NCI-H2107 treated with DMSO at 0.1 percent for 48 hours (cell line): ENCODE data around the gene ERICH6B.
A peak's percentile ranks its signal among the peaks of the same experiment; 100 is the strongest.

Source experiments
- DNase-seq: peaks from one replicate; lab custom pipeline; 2025; ENCODE audit not compliant: unreplicated experiment; lab: John Stamatoyannopoulos, UW

Gene ERICH6B

DNA sequence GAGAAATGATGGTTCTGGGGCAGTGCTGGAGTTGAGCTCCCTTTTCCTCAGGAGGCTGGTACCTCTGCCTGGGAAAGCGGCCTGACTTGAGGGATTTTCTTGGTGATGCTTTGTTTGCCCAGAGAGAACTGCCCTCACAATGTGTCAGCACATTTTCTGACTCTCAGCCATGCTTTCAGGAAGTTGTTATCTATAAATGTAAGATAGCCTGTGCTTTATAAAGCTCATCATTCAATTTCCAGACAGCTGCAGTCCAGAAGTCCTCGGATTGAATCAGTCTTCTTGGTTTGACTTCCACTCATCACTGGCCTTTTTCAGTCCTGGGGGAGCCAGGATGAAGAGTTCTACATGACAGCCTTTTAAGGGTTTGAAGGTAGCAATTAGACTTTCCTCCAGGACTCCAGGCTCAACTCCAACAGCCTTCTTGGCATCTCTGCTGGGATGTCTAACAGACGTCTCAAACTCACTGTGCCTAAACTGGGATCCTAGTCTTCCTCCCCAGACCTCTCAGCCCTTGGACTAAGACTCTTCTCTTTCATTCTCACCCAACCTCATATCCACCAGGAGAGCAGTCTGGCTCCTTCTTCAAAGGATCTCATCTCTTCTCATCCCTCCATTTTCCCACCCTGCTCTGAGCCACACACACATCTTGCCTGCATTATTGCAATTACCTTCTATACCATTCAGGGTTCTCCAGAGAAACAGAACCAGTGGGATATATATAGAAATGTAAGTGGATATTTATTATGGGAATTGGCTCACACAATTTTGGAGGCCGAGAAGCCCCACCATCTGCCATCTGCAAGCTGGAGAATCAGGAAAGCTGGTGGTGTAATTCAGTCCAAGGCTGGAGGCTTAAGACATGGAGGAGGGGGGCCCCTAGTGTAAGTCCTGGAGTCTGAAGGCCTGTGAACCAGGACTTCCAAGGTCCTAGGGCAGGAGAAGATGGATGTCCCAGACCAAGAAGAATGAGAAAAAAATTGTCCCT, 13.1 kb downstream of the ERICH6B start:
- no peak for DNase-seq

DNA sequence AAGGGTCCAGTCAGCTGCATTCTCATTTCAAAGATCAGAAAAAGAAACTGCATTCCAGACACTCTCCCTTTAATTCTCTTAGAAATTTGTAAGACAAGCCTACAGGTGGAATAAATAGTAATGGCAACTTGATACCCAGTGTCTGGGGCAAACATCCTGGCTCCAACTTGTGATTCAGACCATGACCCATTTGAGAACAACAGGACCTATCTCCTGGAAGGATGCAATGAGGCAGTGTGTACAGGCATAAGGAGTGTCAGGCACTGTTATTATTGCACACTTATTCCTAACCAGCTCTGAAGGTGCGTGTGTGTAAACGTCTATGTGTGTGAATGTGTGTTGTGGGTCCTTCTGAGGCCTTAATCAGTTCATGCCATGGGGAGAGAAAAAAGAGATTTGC, 13.9 kb downstream of the ERICH6B start:
- DNase-seq, result no peak

DNA sequence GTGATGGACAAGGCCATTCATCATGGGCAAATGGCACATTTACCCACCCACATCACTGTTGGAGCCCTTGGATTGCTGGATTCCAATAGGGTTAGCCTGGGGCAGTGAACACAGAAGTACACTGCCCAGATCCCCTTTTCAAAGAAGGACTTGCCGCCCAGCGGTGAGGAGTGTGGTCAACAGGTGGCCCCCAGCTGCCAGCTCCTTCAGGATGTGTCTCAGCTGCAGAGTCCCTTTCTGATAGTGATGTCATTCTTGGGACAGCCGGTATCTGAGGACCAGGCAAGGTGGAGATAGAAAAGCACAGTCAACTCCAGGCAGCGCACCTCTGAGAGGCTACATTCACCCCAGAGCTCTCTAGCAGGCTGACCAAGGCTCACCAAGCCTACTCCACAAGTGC, 16.9 kb downstream of the ERICH6B start:
- DNase-seq, result no peak

DNA sequence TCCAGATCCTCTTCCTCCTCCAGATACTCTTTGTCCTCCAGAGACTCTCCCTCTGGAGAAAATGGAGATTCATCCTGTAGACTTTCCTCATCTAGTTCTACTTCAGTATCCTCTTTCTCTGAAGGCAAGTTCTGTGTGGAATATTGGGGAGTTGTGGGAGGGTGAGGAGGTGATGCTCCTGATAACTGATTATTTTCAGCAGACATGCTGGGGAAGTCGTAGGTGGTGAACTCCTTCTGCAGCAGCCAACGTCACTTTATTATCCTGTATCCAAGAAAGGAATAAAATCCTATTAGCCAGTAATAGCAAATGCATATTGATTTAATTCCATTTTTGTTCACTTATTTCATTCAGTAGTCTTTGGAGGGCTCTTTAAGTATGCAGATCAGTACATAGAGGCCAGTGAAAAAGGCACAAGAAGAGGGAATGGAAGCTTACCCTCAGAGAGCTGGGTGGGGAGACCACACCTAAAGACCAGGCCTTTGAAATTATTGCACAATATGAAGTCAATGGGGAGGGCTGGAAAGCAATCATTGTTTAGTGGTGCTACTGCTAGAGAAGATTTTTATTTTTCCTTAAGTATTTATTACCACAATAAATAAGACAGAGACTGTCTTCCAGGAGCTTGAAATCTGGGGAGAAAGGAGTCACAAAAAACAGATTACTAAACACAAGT, 18.6 kb downstream of the ERICH6B start:
- no peak for DNase-seq

DNA sequence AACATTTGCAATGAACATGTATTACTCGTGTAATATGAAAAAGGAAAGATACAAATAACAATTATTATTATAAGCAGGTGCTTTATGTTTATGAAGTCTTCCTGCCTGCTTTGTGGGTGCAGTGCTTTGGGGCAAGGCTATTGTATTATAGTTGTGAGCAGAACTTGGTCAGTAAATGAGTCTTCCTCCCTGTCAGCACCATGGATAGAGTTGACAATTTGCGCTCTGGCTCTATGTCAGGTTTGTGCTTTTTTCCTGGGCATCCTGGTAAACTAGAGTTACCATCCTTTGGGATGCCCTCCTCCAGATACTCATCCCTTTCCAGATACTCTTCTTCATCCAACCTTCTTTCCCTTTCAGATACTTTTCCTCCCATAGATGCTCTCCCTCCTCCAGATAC, 19.6 kb downstream of the ERICH6B start:
- no peak for DNase-seq

DNA sequence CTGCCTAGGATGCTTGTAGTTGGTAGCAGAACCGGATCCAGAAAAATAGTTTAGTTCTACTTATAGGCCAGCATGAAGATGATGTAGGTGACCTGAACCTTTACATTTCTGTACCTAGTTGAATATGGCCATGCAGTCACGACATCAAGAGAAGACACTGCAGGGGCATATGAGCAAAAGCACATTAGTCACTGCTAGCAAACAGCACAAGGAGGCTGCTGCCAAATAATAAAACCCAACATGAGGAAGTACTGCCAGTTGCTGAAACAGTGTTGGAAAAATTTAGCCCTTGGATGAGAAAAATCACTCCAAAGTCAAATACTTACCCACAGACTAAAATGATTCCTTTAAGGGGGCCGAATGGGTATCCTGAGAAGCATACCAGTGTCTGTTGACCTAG, 20.8 kb downstream of the ERICH6B start:
- DNase-seq, result no peak

DNA sequence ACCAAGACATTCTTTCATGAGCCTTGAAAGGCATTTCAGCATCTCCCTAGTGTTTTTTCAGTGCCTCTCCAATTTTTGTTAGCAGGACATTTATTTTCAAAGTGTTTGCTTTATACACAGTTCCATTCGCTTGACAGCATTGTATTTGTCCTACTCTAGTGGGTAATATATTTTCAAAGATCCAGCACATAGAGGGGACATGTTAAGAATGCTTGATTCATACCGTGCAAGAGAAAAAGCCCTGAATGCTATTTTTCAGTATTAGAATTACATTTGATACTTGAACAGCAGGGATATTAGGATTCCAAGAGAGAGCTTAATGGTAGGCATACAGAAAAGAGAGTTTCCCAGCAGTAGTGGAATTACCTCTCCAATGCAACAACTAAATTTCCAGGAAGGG, 21.3 kb downstream of the ERICH6B start:
- no peak for DNase-seq

DNA sequence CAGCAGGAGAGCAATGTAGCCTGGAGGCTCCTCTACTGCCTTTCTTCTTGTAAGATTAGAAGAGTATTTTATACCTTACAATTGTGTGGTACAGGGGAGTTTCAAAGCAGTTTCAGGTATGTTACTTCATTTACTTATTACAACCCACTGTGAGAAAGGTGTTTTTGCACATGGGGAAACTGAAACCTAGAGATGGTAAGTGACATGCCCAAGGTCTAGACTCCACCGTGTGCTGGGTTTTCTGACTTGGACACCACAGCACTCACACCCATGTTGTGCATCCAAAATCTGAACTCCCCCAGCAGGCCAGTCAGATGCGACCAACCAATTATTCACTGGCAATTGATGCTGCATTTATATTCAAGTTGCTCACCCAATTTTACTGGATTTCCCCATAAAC, 22.8 kb downstream of the ERICH6B start:
- DNase-seq, result no peak

DNA sequence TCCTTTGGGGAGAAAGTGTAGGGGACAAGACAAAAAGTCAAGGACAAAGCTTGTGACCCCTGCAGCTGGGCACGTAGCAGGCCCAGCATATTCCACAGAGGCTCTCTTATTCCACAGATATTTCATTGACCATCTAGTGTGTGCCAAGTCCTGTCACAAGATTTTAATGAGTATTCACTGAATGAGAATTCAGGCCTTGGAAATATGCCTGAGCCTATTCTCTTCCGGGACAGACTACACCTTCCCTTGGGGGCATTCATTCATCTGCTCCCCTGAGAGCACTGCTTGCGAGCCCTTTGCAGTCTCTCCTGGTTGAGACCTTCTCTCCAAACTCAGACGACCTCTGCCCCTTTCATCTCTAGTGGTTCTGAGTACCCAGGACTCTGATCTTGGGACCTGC, 25.5 kb downstream of the ERICH6B start:
- DNase-seq, result no peak

DNA sequence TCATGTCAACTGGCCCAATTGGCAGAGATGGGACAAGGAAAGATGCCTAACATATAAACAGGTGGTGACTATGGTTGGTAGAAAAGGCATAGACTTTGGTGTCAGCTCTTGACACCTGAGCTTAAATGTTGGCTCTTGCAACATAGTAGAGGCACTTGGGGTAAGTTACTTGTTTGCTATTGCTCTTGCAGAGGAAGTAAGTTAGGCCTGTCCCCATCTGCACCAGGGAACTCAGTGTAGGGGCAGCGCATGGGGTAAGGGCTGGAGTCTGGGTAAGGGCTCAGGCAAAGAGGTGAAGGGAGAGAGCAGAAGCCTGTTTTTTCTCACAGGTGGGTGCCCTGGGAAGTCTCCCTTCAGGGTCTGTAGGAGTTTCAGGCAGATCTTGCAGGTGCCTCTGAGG, 27.6 kb downstream of the ERICH6B start:
- DNase-seq, result no peak

DNA sequence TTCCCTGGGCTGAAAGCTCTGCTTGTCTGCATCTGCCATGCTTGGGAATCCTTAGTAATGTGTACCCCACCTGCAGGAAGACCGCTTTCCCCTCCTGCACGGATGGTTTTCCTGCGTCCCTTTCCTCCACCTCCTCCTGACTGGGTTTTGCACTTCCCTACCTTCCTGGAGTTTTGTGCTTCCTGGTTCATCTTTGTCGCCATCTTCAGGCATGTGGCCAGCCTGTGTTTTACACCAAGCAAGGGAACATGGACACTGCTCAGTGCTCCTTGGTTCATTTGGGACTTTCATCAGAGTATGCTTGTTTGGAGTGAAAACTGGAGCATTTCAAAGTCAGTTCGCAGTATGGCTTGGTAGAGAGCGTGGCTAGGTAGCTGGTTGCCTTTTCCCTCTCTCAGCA, 30.7 kb downstream of the ERICH6B start:
- DNase-seq, result no peak

DNA sequence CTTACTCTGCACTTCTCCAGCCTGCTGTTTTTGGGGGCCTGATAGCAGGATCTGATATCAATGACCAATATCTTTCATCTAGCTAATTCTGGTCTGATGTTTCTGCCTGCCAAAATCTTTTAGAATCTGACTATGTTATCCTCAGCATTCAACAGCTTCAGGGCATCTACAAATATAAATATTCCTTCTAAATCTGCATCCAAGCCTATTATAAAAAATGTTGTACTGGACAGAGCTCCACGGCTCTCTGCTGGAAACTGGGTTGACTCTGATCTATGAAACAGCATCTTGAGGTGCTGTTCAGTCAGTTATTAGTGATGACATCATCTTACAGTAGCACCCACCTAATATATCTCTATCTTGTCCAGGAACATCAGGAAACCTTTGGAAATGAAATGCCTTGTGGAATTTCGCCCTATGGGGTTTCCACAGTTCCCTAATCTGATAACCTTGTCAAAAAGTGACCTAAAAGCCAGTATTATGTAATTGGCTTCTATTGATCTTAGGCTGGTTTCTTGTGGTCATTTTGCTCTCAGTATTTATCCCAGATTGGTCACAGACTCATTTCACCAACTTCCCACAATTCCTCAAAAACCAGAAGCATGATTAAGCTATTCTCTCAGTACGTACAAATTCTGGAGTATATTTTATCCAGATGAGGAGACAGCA, 33.0 kb downstream of the ERICH6B start:
- DNase-seq, result no peak

DNA sequence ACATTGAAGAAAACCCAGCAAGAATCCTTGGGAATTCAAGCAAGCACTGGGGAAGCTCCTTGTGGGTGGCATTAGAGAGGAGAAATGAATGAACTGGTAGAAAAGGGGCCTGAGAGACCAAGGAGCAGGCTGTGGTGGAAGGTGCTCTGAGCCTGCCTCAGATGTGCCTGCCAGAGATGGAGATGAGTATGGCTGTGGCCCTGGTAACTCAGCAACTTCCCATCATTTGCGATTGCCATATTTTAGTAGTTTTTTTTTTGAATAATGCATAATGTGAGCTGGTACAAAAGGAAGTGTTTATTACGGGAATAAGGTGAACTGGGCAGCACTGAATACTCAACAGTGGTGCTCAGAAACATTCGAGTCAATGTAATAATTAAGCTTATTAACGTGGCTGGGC, 39.1 kb downstream of the ERICH6B start:
- no peak for DNase-seq

DNA sequence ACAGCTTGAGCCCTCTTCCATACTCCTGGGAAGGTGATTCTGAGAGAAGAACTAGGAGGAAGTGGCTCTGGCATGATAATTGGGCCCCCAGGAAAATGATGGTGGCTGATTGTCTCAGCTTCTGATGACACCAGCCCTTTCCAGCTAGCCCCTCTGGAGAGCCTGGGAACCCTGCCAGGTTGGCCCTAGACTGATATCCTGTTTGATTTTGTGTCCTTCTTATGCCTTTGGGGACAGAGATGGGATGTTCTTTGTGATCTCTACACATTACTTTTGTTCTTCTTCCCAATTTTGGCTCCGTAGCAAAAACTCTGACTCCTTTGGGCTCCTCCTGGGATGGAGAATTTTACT, 39.7 kb downstream of the ERICH6B start:
- DNase-seq, result no peak

DNA sequence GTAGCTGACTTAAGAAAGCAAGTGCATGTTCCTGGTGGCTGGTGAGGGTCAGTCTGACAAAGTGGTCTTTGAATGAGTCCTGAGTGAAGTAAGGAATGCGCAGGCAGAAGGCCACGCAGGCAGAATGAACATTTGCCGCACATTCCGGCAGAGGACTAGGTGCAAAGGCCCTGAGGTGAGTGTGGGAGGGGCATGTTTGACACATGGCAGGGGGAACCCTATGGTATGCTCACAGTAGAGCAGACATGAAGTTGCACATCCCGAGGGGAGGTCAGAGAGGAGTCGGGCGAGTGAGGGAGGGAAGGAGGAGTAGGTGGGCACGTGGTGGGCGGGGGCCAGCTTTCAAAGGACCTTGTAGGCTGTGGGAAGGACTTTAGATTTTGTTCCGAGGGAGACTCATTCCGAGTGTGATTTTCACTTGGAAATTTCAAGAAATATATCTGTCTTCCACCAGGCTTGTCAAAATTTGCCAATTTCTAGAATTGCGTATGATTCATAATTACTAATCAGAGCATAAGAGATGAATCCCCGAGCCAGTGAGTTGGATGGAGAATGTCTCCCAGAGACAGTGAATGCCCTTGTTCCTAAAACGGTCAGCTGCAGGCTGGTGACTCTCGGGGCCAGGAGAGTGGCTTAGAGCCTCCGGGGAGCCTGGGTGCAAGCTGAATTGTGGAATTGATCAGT, 40.3 kb downstream of the ERICH6B start:
- DNase-seq, result no peak

DNA sequence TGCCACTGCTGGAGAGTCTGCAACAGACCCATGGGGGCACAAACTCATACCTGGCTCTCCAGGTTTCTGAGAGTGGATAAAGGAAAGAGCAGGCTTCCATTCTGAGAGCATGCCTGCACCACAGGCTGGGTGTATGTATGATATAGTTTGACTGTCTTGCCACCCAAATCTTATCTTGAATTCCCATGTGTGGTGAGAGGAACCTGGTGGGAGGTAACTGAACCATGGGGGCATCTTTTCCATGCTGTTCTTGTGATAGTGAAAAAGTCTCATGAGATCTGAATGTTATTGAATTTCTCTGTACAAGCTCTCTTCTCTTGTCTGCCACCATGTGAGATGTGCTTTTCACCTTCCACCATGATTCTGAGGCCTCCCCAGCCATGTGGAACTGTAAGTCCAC, 50.2 kb downstream of the ERICH6B start:
- DNase-seq, result no peak

DNA sequence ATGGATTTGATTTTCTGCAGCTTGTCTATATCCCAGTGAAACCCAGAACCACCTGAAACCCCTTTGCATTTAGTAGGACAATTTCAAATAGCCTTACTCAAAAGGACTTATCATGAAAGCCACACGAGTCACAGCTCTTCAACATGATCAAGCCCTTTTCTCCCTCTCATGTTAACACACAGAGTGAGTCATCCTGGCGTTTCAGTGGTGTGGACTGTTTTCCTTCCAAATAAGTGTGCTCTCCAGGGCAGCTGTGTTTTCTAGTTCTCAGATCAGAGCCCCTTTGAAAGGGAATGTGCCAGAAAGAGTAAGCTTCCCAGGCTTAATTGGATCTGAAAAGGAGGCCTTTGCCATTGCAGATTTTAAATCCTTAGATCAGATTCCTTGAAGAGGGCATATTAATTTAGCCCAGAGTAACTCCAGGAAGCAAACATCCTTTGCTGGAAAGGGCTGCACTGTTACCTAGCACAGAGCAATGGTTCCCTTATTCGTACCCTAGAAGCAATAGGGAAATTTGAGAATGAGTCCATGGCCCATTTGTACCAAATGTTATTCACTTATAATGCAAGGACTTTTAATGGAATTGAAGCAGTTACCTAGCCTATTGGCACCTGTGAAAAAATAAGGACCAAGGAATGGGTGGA, 51.3 kb downstream of the ERICH6B start:
- DNase-seq, result peak; percentile 49

DNA sequence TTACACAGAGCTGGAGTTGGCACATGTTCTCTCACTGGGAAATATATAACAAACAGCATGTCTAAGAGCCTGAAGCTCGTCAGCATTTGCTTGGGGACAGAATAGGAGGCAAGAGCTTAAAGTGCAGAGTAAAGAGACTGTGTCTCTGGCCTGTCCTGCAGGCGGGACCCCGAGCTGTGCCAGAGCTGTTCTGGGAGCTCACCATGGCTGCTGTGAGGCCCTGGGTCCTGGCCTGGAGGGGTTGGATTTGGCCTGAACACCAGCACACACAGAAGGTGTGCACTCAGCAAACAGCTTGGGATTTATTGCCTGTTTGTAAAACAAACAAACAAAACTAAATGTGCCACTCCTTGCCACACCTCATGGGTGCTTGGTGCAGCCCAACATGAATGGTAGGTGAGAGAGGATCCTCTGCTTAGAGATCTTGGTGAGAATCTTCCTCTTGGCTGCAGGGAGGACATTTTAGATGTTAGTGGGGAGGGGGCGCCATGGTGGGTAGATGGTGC, 60.9 kb downstream of the ERICH6B start:
- no peak for DNase-seq

DNA sequence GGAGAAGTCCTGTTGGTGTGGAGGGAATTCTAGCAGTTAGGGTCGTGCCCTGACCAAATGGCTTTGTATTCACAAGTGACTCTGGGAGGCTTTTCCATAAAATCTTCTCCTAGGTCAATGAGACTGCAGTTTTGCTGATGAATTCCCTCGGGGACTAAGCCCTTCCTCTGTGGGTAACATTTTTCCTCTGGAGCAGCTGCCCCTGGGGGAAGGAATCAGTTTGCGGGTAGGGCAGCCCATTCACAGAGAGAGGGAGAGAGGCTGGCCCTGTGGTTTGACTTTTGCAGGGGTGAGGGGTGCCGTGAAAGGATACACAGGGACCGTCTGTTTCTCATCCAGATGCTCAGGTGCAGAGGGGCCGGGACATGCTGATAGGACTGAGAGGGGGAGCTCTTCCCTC, 67.3 kb downstream of the ERICH6B start:
- DNase-seq, result peak; percentile 40

DNA sequence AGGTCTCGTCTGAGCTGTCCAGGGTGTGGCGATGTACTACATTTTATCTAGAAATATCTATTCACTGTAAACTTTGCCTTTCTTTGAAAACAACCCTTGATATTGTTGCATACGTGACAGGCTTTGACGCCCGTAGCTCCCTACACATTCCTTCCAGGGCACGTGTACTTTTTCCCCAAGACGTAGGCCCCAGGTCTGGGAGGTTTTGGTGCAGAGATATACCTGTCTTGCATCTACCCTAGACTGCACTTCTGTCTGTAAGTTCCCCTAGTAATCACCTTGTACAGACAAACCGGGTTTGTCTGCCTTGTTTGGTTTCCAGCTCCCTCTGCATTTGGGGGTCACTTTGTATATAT, 69.2 kb downstream of the ERICH6B start:
- no peak for DNase-seq
